ENCODE measurements around the gene DLGAP1.
A peak's percentile ranks its signal among the peaks of the same experiment; 100 is the strongest.

- peak; percentile 92 for TF ChIP-seq POLR2A (IDR thresholded peaks at IDR 0.05; ENCODE audit: low read depth)
- TF ChIP-seq CTCF (IDR thresholded peaks at IDR 0.05), result no peak
- peak in 1 of 2 donors; percentile 93 for TF ChIP-seq POLR2AphosphoS5 (IDR thresholded peaks at IDR 0.05)
Measured at GRCh38 chr18:3447895-3448837, 1006.9 kb downstream of the DLGAP1 start.
